ENCODE data around the gene PLD5.

The PLD5 gene

DNA sequence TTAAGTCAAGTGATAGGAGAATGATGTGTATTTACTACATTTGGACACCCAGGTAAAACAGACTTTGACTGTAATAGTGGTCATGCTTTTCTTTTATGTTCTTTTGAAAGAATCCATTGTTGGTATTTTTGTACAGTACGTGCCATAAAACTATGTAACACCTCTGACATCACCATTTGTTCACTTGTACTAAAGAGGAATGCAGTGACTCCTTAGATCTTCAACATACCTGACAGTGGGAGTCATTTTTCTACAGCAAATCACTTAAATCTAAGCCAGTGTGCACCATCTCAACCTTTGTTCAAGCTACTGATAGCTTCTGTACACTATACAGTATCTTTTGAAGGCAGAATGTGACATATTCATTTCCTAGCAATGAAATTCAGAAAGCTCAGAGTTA is 6.3 kb upstream of the PLD5 start:
- TF ChIP-seq EZH2phosphoT487 (IDR thresholded peaks at IDR 0.05; ENCODE audit: borderline replicate concordance, low read length) = no peak
- TF ChIP-seq, protein P1, sequence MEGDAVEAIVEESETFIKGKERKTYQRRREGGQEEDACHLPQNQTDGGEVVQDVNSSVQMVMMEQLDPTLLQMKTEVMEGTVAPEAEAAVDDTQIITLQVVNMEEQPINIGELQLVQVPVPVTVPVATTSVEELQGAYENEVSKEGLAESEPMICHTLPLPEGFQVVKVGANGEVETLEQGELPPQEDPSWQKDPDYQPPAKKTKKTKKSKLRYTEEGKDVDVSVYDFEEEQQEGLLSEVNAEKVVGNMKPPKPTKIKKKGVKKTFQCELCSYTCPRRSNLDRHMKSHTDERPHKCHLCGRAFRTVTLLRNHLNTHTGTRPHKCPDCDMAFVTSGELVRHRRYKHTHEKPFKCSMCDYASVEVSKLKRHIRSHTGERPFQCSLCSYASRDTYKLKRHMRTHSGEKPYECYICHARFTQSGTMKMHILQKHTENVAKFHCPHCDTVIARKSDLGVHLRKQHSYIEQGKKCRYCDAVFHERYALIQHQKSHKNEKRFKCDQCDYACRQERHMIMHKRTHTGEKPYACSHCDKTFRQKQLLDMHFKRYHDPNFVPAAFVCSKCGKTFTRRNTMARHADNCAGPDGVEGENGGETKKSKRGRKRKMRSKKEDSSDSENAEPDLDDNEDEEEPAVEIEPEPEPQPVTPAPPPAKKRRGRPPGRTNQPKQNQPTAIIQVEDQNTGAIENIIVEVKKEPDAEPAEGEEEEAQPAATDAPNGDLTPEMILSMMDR (IDR thresholded peaks at IDR 0.05; ENCODE audit: low read depth, low read length, poor library complexity, severe bottlenecking) = no peak
- no peaks in the 10 kb centered on the region for H3K9me3 ChIP-seq (ENCODE audit: control insufficient read depth, insufficient read depth, low read length)
- no peaks in the 10 kb centered on the region for H3K79me2 ChIP-seq (ENCODE audit: control insufficient read depth, low read length)

DNA sequence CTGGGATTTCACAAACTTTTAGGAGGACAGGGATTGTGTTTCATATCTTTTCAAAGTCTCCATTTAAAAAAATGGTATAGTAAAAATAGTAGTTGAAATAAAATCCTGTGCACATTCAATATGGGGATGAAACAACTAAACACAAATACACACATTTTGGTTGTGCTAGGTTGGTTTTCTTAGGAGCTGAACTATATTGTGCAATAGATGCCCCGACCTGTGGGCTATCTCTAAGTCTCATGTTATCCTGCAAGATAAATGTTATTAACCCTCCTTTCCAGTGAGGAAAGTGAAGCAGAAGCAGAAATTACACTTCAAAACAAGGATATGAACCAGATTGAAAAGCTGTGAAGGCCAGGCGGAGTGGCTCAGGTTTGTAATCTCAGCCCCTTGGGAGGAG is 1.3 kb upstream of the PLD5 start:
- Histone ChIP-seq H3K79me2 (ENCODE audit: control insufficient read depth, low read length) (no peaks in the 10 kb centered on the region), H3K4me1 (ENCODE audit: control insufficient read depth, low read length) (no peaks in the 10 kb centered on the region), H3K36me3 (ENCODE audit: control insufficient read depth, low read length) (no peaks in the 10 kb centered on the region), H3K4me3 (ENCODE audit: low read length) (no peak overlapping the region), H4K20me1 (ENCODE audit: control insufficient read depth, insufficient read depth, low read depth, low read length) (no peaks in the 10 kb centered on the region), H3F3A (ENCODE audit: control insufficient read depth, insufficient read depth) (no peaks in the 10 kb centered on the region), H3K27ac (ENCODE audit: low read depth, low read length) (no peak overlapping the region), H3K4me2 (ENCODE audit: low read length) (no peak overlapping the region), H3K27me3 (ENCODE audit: control insufficient read depth, low read length) (no peaks in the 10 kb centered on the region), H3K9me3 (ENCODE audit: control insufficient read depth, insufficient read depth, low read length) (peaks cover 6% of the 10 kb centered on the region; the same call in 1 of the 2 replicates), H3K9me2 (replicated peaks; ENCODE audit: control insufficient read depth, low read length) (no peaks in the 10 kb centered on the region)
- TF ChIP-seq, protein P1 (IDR thresholded peaks at IDR 0.05; ENCODE audit: low read depth, low read length, poor library complexity, severe bottlenecking) = no peak
- no peak for TF ChIP-seq EZH2phosphoT487 (IDR thresholded peaks at IDR 0.05; ENCODE audit: borderline replicate concordance, low read length)

More for the DNA sequence above, 6.3 kb upstream of the PLD5 start:
- Histone ChIP-seq H3K4me3 (ENCODE audit: low read length) (no peak overlapping the region), H3F3A (ENCODE audit: control insufficient read depth, insufficient read depth) (no peaks in the 10 kb centered on the region), H3K9me2 (replicated peaks; ENCODE audit: control insufficient read depth, low read length) (no peaks in the 10 kb centered on the region), H3K36me3 (ENCODE audit: control insufficient read depth, low read length) (no peaks in the 10 kb centered on the region), H3K4me1 (ENCODE audit: control insufficient read depth, low read length) (no peaks in the 10 kb centered on the region), H3K4me2 (ENCODE audit: low read length) (no peak overlapping the region), H4K20me1 (ENCODE audit: control insufficient read depth, insufficient read depth, low read depth, low read length) (no peaks in the 10 kb centered on the region), H3K27ac (ENCODE audit: low read depth, low read length) (no peak overlapping the region), H3K27me3 (ENCODE audit: control insufficient read depth, low read length) (no peaks in the 10 kb centered on the region)

DNA sequence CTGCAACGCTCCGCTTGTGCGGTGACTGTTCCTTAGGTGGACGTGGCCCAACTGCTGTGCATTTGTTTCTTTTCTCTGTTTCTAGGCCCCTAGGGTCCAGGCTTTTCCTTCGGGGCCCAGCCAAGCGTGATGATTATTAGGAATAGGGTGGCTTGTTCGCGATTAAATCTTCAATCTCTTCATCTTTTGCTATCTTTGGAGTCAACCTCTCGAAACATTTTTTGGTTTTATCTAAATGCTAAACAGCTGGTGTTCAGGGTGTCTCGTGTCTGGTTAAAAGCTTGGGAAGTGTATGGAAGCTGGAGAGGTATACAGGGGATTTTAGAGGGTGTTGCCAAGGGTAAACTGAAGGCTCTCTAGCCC is 844 bp upstream of the PLD5 start:
- Histone ChIP-seq H3K4me3 (ENCODE audit: low read length) (no peak overlapping the region), H3K9me3 (ENCODE audit: control insufficient read depth, insufficient read depth, low read length) (peaks cover 6% of the 10 kb centered on the region; the same call in 1 of the 2 replicates), H3K4me1 (ENCODE audit: control insufficient read depth, low read length) (no peaks in the 10 kb centered on the region), H3K9me2 (replicated peaks; ENCODE audit: control insufficient read depth, low read length) (no peaks in the 10 kb centered on the region), H3F3A (ENCODE audit: control insufficient read depth, insufficient read depth) (no peaks in the 10 kb centered on the region), H3K4me2 (ENCODE audit: low read length) (no peak overlapping the region), H3K27me3 (ENCODE audit: control insufficient read depth, low read length) (no peaks in the 10 kb centered on the region), H3K27ac (ENCODE audit: low read depth, low read length) (no peak overlapping the region), H3K36me3 (ENCODE audit: control insufficient read depth, low read length) (no peaks in the 10 kb centered on the region), H4K20me1 (ENCODE audit: control insufficient read depth, insufficient read depth, low read depth, low read length) (no peaks in the 10 kb centered on the region), H3K79me2 (ENCODE audit: control insufficient read depth, low read length) (no peaks in the 10 kb centered on the region)
- TF ChIP-seq, protein P1 (IDR thresholded peaks at IDR 0.05; ENCODE audit: low read depth, low read length, poor library complexity, severe bottlenecking) = no peak
- no peak for TF ChIP-seq EZH2phosphoT487 (IDR thresholded peaks at IDR 0.05; ENCODE audit: borderline replicate concordance, low read length)

Measured in DOHH2 (cell line).